Right kidney (tissue), 1 donor: ENCODE data around the gene CACNA1A.
A peak's percentile ranks its signal among the peaks of the same experiment; 100 is the strongest.
"Not testable (repeated sequence)": the region's sequence is repeated elsewhere in the genome, so short reads cannot be mapped to it uniquely, and the experiment has no call there.

Source experiments
- DNase-seq: peaks from one replicate; pipeline ENCODE4 v3.0.0-alpha.2; 2016

Gene CACNA1A

GRCh38 chr19:13190781-13191540, 315.3 kb downstream of the CACNA1A start:
- no peak for DNase-seq

- DNase-seq, result no peak
These were observed 316.7 kb downstream of the CACNA1A start for GRCh38 chr19:13189600-13189999.

- no peak for DNase-seq
These were observed 318.9 kb downstream of the CACNA1A start for GRCh38 chr19:13187419-13187818.

- DNase-seq, result not testable (repeated sequence)
These were observed 319.6 kb downstream of the CACNA1A start for GRCh38 chr19:13186688-13187087.

- DNase-seq, result not testable (repeated sequence)
These were observed 320.3 kb downstream of the CACNA1A start for GRCh38 chr19:13185763-13186657.

GRCh38 chr19:13184926-13185325, 321.4 kb downstream of the CACNA1A start:
- not testable (repeated sequence) for DNase-seq

GRCh38 chr19:13181747-13182388, 324.4 kb downstream of the CACNA1A start:
- peak; percentile 68 for DNase-seq

- DNase-seq, result not testable (repeated sequence)
These were observed 328.0 kb downstream of the CACNA1A start for GRCh38 chr19:13178291-13178690.

- DNase-seq, result not testable (repeated sequence)
These were observed 328.7 kb downstream of the CACNA1A start for GRCh38 chr19:13177584-13177983.

- no peak for DNase-seq
These were observed 329.9 kb downstream of the CACNA1A start for GRCh38 chr19:13176345-13176744.

GRCh38 chr19:13173139-13173737, 333.0 kb downstream of the CACNA1A start:
- no peak for DNase-seq

GRCh38 chr19:13172346-13173138, 333.7 kb downstream of the CACNA1A start:
- no peak for DNase-seq

- no peak for DNase-seq
These were observed 335.1 kb downstream of the CACNA1A start for GRCh38 chr19:13171146-13171545.

GRCh38 chr19:13169769-13170168, 336.5 kb downstream of the CACNA1A start:
- no peak for DNase-seq

GRCh38 chr19:13166151-13166550, 340.1 kb downstream of the CACNA1A start:
- DNase-seq, result not testable (repeated sequence)

- no peak for DNase-seq
These were observed 340.9 kb downstream of the CACNA1A start for GRCh38 chr19:13165162-13165997.

GRCh38 chr19:13164343-13165161, 341.7 kb downstream of the CACNA1A start:
- peak; percentile 88 for DNase-seq

GRCh38 chr19:13163609-13164342, 342.5 kb downstream of the CACNA1A start:
- DNase-seq, result peak; percentile 81
